Testis (tissue), 3 donors: ENCODE measurements around the gene SSBP2. TPM values are rescaled to one million over a fixed set of nuclear protein-coding genes. Genes with fewer than 3 reads are reported as not detected.
"Not testable (repeated sequence)": the region's sequence is repeated elsewhere in the genome, so short reads cannot be mapped to it uniquely, and the experiment has no call there.

Experiments used
- DNase-seq: peaks from one replicate; pipeline ENCODE4 v3.0.0-alpha.2; 2019
- H3K27ac ChIP-seq, 2 donors: fragments of 200-600 bp; sonication (generic); one replicate each; pipeline ENCODE4 v1.5.1; 2019
- H3K27me3 ChIP-seq: fragments of 200-600 bp; sonication (generic); one replicate; pipeline ENCODE4 v1.5.1; 2019
- H3K36me3 ChIP-seq: fragments of 200-600 bp; sonication (generic); one replicate; pipeline ENCODE4 v1.5.1; 2017; ENCODE audit warnings: low read depth; ENCODE audit errors: missing control alignments
- H3K4me1 ChIP-seq: fragments of 200-600 bp; sonication (generic); one replicate; pipeline ENCODE4 v1.5.1; 2019
- H3K4me3 ChIP-seq, 2 donors: fragments of 200-600 bp; sonication (generic); one replicate each; pipeline ENCODE4 v1.5.1; 2017 to 2019
- H3K9me3 ChIP-seq: fragments of 200-600 bp; sonication (generic); one replicate; pipeline ENCODE4 v1.5.1; 2017
- POLR2A ChIP-seq: fragments of 450-650 bp; IDR thresholded peaks from one replicate; pipeline ENCODE4 v1.6.1; 2017; ENCODE audit warnings: antibody characterized with exemption, mild to moderate bottlenecking, moderate library complexity
- whole genome bisulfite sequencing, 2 donors: methylation state at CpG; one replicate each; pipeline ENCODE4 v1.1.5; 2018; 5-methylcytosine and 5-hydroxymethylcytosine counted together
- intact Hi-C: fragments of 100-400 bp; cut with DNase I; formaldehyde crosslinking; loops from one replicate; pipeline ENCODE4 v1.15.1; 2023; ENCODE audit warnings: low total_unique reads
- polyA plus RNA-seq: library from polyadenylated mRNA; stranded (reverse); fragments of 350-450 nt; fragmentation: Illumina TruSeq; extraction: RNeasy Lipid Tissue Mini Kit (QIAGEN cat#74804); gene quantifications from one replicate; pipeline ENCODE4 v1.2.3, GENCODE V29; 2014; ENCODE audit warnings: low read depth, low replicate concordance; ENCODE audit not compliant: insufficient read depth
- total RNA-seq, 2 donors: library from RNA; depleted of rRNA; stranded (reverse); fragments of >200 nt; gene quantifications; one replicate each; pipeline ENCODE4 v1.2.3, GENCODE V29; 2016
- TF ChIP-seq, protein P1 (sequence below), 3 experiments: fragments of 450-650 bp in 2 of 3; fragments of 200-600 bp in 1 of 3; sonication (generic) in 1 of 3; IDR thresholded peaks; one replicate each; pipeline ENCODE4 v1.5.1; 2016 to 2019; ENCODE audit warnings: antibody characterized with exemption in 3 of 3, mild to moderate bottlenecking in 2 of 3, moderate library complexity in 1 of 3

The SSBP2 gene
- total and polyA plus RNA-seq, 3 donors from 2014 or later = 17.5 to 27.6 (median 22.7) TPM

DNA sequence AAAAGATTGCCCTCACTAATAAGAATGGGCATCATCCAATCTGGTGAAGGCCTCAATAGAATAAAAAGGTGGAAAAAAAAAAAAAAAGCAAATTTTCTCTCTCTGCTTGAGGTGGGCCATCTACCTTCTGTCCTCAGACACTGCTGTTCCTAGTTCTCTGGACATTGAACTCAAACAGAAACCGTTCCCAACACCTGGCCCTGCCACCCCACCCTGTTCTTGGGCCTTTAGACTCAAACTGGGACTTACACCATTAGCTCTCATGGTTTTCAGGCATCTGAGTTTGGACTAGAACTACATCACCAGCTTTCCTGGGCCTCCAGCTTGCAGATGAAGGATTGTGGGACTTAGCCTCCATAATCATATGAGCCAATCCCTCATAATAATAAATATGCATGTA lies 71.0 kb downstream of the SSBP2 start:
- H3K27me3 ChIP-seq = no peaks in the 10 kb centered on the region
- no peaks in the 10 kb centered on the region for H3K36me3 ChIP-seq
- no peaks in the 10 kb centered on the region for H3K9me3 ChIP-seq
- no peak overlapping the region for H3K4me3 ChIP-seq
- no peaks in the 10 kb centered on the region for H3K4me1 ChIP-seq
- intact Hi-C loops = no loop called here
- WGBS, 2 donors = 96 to 100% methylated on average over 1 of the region's 1 CpG
- no peak for DNase-seq
- no peak overlapping the region for H3K27ac ChIP-seq
- no peak for TF ChIP-seq POLR2A
- TF ChIP-seq, protein P1, sequence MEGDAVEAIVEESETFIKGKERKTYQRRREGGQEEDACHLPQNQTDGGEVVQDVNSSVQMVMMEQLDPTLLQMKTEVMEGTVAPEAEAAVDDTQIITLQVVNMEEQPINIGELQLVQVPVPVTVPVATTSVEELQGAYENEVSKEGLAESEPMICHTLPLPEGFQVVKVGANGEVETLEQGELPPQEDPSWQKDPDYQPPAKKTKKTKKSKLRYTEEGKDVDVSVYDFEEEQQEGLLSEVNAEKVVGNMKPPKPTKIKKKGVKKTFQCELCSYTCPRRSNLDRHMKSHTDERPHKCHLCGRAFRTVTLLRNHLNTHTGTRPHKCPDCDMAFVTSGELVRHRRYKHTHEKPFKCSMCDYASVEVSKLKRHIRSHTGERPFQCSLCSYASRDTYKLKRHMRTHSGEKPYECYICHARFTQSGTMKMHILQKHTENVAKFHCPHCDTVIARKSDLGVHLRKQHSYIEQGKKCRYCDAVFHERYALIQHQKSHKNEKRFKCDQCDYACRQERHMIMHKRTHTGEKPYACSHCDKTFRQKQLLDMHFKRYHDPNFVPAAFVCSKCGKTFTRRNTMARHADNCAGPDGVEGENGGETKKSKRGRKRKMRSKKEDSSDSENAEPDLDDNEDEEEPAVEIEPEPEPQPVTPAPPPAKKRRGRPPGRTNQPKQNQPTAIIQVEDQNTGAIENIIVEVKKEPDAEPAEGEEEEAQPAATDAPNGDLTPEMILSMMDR (IDR thresholded peaks at IDR 0.05) = no peak

DNA sequence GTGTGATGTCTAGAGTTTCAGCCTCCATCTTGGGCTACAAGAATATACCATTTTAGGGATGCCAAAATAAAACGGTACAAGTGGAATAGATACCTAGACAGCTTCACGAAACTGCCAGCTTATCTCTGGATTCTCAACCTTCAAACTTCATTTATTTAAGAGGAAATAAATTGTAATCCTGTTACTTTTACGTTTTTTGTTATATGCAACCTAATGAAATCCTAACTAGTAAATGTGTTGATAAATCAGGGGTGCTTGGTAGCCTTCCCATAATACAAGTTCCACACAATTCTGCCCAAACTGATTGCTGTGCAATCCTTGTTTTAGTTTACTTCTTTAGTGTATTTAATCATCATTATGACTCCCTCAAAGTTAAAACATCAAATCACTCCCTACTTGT lies 75.5 kb downstream of the SSBP2 start:
- Histone ChIP-seq H3K9me3 (no peaks in the 10 kb centered on the region), H3K4me1 (no peaks in the 10 kb centered on the region), H3K36me3 (no peaks in the 10 kb centered on the region), H3K27ac (no peak overlapping the region), H3K4me3 (no peak overlapping the region), H3K27me3 (no peaks in the 10 kb centered on the region)
- no peak for DNase-seq
- 56 to 83% methylated on average over 3 of the region's 3 CpGs for WGBS, 2 donors
- intact Hi-C loops = no loop called here
- TF ChIP-seq POLR2A = no peak
- TF ChIP-seq, protein P1 (IDR thresholded peaks at IDR 0.05) = no peak

DNA sequence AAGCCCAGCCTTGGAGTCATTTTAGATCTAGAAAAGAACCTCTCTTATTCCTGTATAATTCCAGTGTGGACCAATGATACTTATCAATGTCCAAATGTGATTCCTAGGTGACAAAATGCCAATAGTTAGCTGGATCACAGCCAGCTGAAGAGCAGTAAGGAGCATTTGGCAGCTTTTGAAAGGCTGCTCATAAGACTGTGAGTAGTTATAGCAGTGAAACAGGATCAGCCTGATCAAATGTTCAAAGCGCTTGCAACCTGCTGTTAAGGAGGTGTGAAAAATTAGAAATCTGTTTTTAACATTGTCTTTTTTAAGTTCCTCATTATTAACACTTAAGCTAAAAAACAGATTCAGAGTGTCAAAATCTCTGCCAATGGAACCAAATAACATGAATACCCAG lies 85.1 kb downstream of the SSBP2 start:
- WGBS, 2 donors = 92 to 100% methylated on average over 1 of the region's 1 CpG
- H3K27ac ChIP-seq = no peak overlapping the region
- H3K27me3 ChIP-seq = no peaks in the 10 kb centered on the region
- no peaks in the 10 kb centered on the region for H3K9me3 ChIP-seq
- no peaks in the 10 kb centered on the region for H3K36me3 ChIP-seq
- no peak overlapping the region for H3K4me3 ChIP-seq
- TF ChIP-seq, protein P1 (IDR thresholded peaks at IDR 0.05) = no peak
- no peak for TF ChIP-seq POLR2A
- intact Hi-C loops = no loop called here
- DNase-seq = no peak
- H3K4me1 ChIP-seq = no peaks in the 10 kb centered on the region

- H3K9me3 ChIP-seq, H3K27me3 ChIP-seq, H3K4me3 ChIP-seq, DNase-seq, H3K27ac ChIP-seq, intact Hi-C loops, H3K4me1 ChIP-seq, H3K36me3 ChIP-seq: not testable (repeated sequence)
- 94 to 100% methylated on average over 1 of the region's 1 CpG for WGBS, 2 donors
These were observed 90.3 kb downstream of the SSBP2 start for GRCh38 chr5:81660624-81661023.

DNA sequence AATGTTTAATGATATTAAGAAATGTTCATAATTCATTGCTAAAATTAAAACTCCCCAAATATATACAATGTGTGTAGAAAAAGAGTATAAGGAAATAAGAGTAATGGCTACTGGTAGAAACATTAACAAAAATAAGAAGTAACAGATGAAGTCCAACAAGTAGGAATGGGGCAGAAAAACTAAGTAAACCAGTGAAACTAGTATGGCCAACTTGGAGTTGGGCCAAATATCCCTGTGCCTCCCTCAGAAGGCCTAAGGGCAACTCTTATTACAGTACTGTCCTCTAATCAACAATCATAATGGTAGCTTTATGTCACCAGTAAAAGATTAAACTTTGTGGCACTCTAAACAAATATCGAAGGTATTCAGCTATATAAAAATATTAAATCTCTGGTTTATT lies 93.5 kb downstream of the SSBP2 start:
- H3K4me3 ChIP-seq = no peak overlapping the region
- no peaks in the 10 kb centered on the region for H3K27me3 ChIP-seq
- intact Hi-C loops = no loop called here
- no peaks in the 10 kb centered on the region for H3K36me3 ChIP-seq
- DNase-seq = no peak
- H3K4me1 ChIP-seq = no peaks in the 10 kb centered on the region
- TF ChIP-seq, protein P1 (IDR thresholded peaks at IDR 0.05) = no peak
- TF ChIP-seq POLR2A = no peak
- H3K27ac ChIP-seq = no peak overlapping the region
- 78 to 79% methylated on average over 1 of the region's 1 CpG for whole genome bisulfite sequencing, 2 donors
- H3K9me3 ChIP-seq = no peaks in the 10 kb centered on the region
